WTC11 (cell line): ENCODE measurements around the gene TNFAIP8L1. TPM values are rescaled to one million over a fixed set of nuclear protein-coding genes. Genes with fewer than 3 reads are reported as not detected.

Experiments
- ATAC-seq: fragments of 200-7000 bp; cut with Tn5 transposase; 2 replicates; pipeline ENCODE4 v1.10.0; 2021; ENCODE audit warnings: mild to moderate bottlenecking, moderate library complexity
- CTCF ChIA-PET: fragments of 300-600 bp; sonication (Branson Sonifier 250); formaldehyde crosslinking; loops from one replicate; lab custom pipeline; 2021; ENCODE audit warnings: antibody characterized with exemption; lab: Charles Lee
- POLR2A ChIA-PET: fragments of 350-600 bp; sonication (Branson Sonifier 250); formaldehyde crosslinking; loops from one replicate; lab custom pipeline; 2021; ENCODE audit warnings: antibody characterized with exemption; lab: Charles Lee
- DNase-seq: peaks from one replicate; pipeline ENCODE4 v3.0.0; 2021; ENCODE audit warnings: low spot score
- H3K27ac Mint-ChIP-seq: 2 replicates; pipeline ENCODE4 v1.8.0; 2021; ENCODE audit warnings: mixed read lengths
- H3K27me3 Mint-ChIP-seq: 2 replicates; pipeline ENCODE4 v1.8.0; 2021; ENCODE audit warnings: low read depth, mild to moderate bottlenecking, moderate library complexity, mixed read lengths
- H3K36me3 Mint-ChIP-seq: 2 replicates; pipeline ENCODE4 v1.8.0; 2021; ENCODE audit warnings: mixed read lengths
- H3K4me1 Mint-ChIP-seq: 2 replicates; pipeline ENCODE4 v1.8.0; 2022; ENCODE audit warnings: mixed read lengths
- H3K4me3 Mint-ChIP-seq: 2 replicates; pipeline ENCODE4 v1.8.0; 2021; ENCODE audit warnings: mild to moderate bottlenecking, moderate library complexity, mixed read lengths
- H3K9me3 Mint-ChIP-seq: 2 replicates; pipeline ENCODE4 v1.8.0; 2021; ENCODE audit warnings: mixed read lengths
- AFF4 ChIP-seq: sonication (generic); formaldehyde crosslinking; IDR thresholded peaks from 2 replicates; pipeline ENCODE4 v1.8.1; 2023; ENCODE audit warnings: mild to moderate bottlenecking, missing genetic modification reagents, borderline replicate concordance
- AR ChIP-seq: fragments of 250-450 bp; sonication (Bioruptor Pico); IDR thresholded peaks from 2 replicates; pipeline ENCODE4 v1.9.0; 2021; ENCODE audit warnings: mild to moderate bottlenecking
- CTCF ChIP-seq: fragments of 200-600 bp; IDR thresholded peaks from 2 replicates; pipeline ENCODE4 v1.8.0; 2022; ENCODE audit warnings: antibody characterized with exemption
- EMX1 ChIP-seq: fragments of 250-450 bp; sonication (Bioruptor Pico); IDR thresholded peaks from 2 replicates; pipeline ENCODE4 v1.8.0; 2021; ENCODE audit warnings: mild to moderate bottlenecking
- ERG ChIP-seq: fragments of 250-450 bp; sonication (Bioruptor Pico); IDR thresholded peaks from 2 replicates; pipeline ENCODE4 v1.8.0; 2021; ENCODE audit warnings: mild to moderate bottlenecking
- GTF2I ChIP-seq: fragments of 250-450 bp; sonication (Bioruptor Pico); conservative IDR thresholded peaks from 2 replicates; pipeline ENCODE4 v1.4.0; 2021; ENCODE audit warnings: mild to moderate bottlenecking
- JUN ChIP-seq: sonication (generic); formaldehyde crosslinking; IDR thresholded peaks from 2 replicates; pipeline ENCODE4 v1.8.0; 2023; ENCODE audit warnings: mild to moderate bottlenecking, missing genetic modification reagents
- MXD4 ChIP-seq: fragments of 250-450 bp; sonication (Bioruptor Pico); IDR thresholded peaks from 2 replicates; pipeline ENCODE4 v1.8.0; 2021; ENCODE audit warnings: mild to moderate bottlenecking, moderate library complexity, borderline replicate concordance
- MYBL2 ChIP-seq: sonication (generic); formaldehyde crosslinking; IDR thresholded peaks from 2 replicates; pipeline ENCODE4 v1.8.1; 2023; ENCODE audit warnings: mild to moderate bottlenecking, moderate library complexity, missing genetic modification reagents
- PREB ChIP-seq: sonication (generic); formaldehyde crosslinking; IDR thresholded peaks from 2 replicates; pipeline ENCODE4 v1.8.1; 2022; ENCODE audit warnings: mild to moderate bottlenecking, missing genetic modification reagents, moderate library complexity, borderline replicate concordance
- SOX15 ChIP-seq: fragments of 250-450 bp; sonication (Bioruptor Pico); IDR thresholded peaks from 2 replicates; pipeline ENCODE4 v1.9.0; 2021; ENCODE audit warnings: mild to moderate bottlenecking
- ZNF121 ChIP-seq: sonication (generic); formaldehyde crosslinking; IDR thresholded peaks from 2 replicates; pipeline ENCODE4 v1.8.0; 2023; ENCODE audit warnings: missing genetic modification reagents
- ZNF232 ChIP-seq: sonication (generic); formaldehyde crosslinking; IDR thresholded peaks from 2 replicates; pipeline ENCODE4 v1.8.0; 2022; ENCODE audit warnings: mild to moderate bottlenecking, missing genetic modification reagents
- ZNF317 ChIP-seq: sonication (generic); formaldehyde crosslinking; IDR thresholded peaks from 2 replicates; pipeline ENCODE4 v1.8.1; 2023; ENCODE audit warnings: low read depth, mild to moderate bottlenecking, moderate library complexity, missing genetic modification reagents, borderline replicate concordance
- total RNA-seq: library from RNA; stranded (reverse); gene quantifications from 3 replicates; pipeline ENCODE4 v1.2.3, GENCODE V29; 2021

Gene TNFAIP8L1
- total RNA-seq, 1 experiment from 2014 or later: 8.7 TPM

GRCh38 chr19:4638317-4638716 lies 999 bp upstream of the TNFAIP8L1 start (continued):
- TF ChIP-seq PREB (CRISPR knock-in tag): no peak
- no peak for TF ChIP-seq MXD4 (CRISPR knock-in tag)
- no peak for TF ChIP-seq ZNF121 (CRISPR knock-in tag)
- TF ChIP-seq ZNF232 (CRISPR knock-in tag): no peak
- no peak for TF ChIP-seq AR (CRISPR knock-in tag)
- no peak for TF ChIP-seq SOX15 (CRISPR knock-in tag)
- no peak for TF ChIP-seq JUN
- TF ChIP-seq MYBL2 (CRISPR knock-in tag): no peak
- no peak for TF ChIP-seq ZNF317
- no peak for TF ChIP-seq CTCF
- TF ChIP-seq EMX1 (CRISPR knock-in tag): no peak

GRCh38 chr19:4639531-4640246 lies 373 bp downstream of the TNFAIP8L1 start:
- ChIA-PET POLR2A (no interaction called here), CTCF (interaction anchor here (0.5 to 3.0 kb wide), 3 partner anchors 88 to 137 kb away, joined by 3 to 20 read pairs (median 3); no protein-coding TSS in a partner anchor)
- Mint-ChIP-seq H3K4me1 (peaks cover 16% of the 10 kb centered on the region), H3K9me3 (no peaks in the 10 kb centered on the region), H3K36me3 (no peaks in the 10 kb centered on the region), H3K27me3 (peaks cover 32% of the 10 kb centered on the region), H3K27ac (no peak overlapping the region), H3K4me3 (peak overlapping the region; percentile 95)
- no peak for DNase-seq
- peak; percentile 1; the same call in 1 of the 2 replicates for ATAC-seq
- peak; percentile 90; the same call in 1 of the 2 replicates for TF ChIP-seq GTF2I (CRISPR knock-in tag)
- no peak for TF ChIP-seq ERG
- no peak for TF ChIP-seq AFF4 (CRISPR knock-in tag)
